Right lobe of liver (tissue), 6 donors: Measurements from ENCODE around the gene MACROD1. TPM values are rescaled to one million over a fixed set of nuclear protein-coding genes. Genes with fewer than 3 reads are reported as not detected.

ENCODE experiments used
- ATAC-seq, 4 donors: fragments of 200-7000 bp; cut with Tn5 transposase; one replicate each; pipeline ENCODE4 v1.9.1; 2020; ENCODE audit warnings: mild to moderate bottlenecking in 4 of 4, moderate library complexity in 4 of 4
- DNase-seq, 3 donors: peaks; one replicate each; pipeline ENCODE4 v3.0.0-alpha.2; 2020
- H3K27ac ChIP-seq, 3 donors: fragments of 200-600 bp; one replicate each; pipeline ENCODE4 v1.8.0; 2022
- H3K27me3 ChIP-seq, 2 donors: fragments of 200-600 bp; one replicate each; pipeline ENCODE4 v1.8.0; 2022
- H3K36me3 ChIP-seq, 4 donors: fragments of 200-600 bp; sonication (generic) in 1 of 4; one replicate each; pipeline versions ENCODE4 v1.5.1 to v1.8.0; 2017 to 2022; ENCODE audit warnings: control low read depth in 1 of 4
- H3K4me1 ChIP-seq, 4 donors: fragments of 200-600 bp; sonication (generic) in 1 of 4; one replicate each; pipeline versions ENCODE4 v1.5.1 to v1.8.0; 2017 to 2022; ENCODE audit warnings: control low read depth in 1 of 4
- H3K4me3 ChIP-seq, 3 donors: fragments of 200-600 bp; one replicate each; pipeline ENCODE4 v1.8.0; 2022
- H3K9me3 ChIP-seq, 4 donors: fragments of 200-600 bp; sonication (generic) in 1 of 4; one replicate each; pipeline versions ENCODE4 v1.5.1 to v1.8.0; 2017 to 2022; ENCODE audit warnings: control low read depth in 1 of 4
- CTCF ChIP-seq, 4 donors: fragments of 200-600 bp in 3 of 4; fragments of 450-650 bp in 1 of 4; IDR thresholded peaks; one replicate each; pipeline versions ENCODE4 v1.5.1 to v1.8.0; 2016 to 2022; ENCODE audit warnings: antibody characterized with exemption in 4 of 4, mild to moderate bottlenecking in 2 of 4
- POLR2A ChIP-seq: fragments of 450-650 bp; IDR thresholded peaks from one replicate; pipeline ENCODE4 v1.6.1; 2017; ENCODE audit warnings: antibody characterized with exemption, mild to moderate bottlenecking
- WGBS: methylation state at CpG from one replicate; pipeline ENCODE4 v1.1.6; 2018; ENCODE audit warnings: low coverage, low lambda C conversion rate; ENCODE audit not compliant: insufficient coverage; ENCODE audit errors: missing lambda C conversion rate; 5-methylcytosine and 5-hydroxymethylcytosine counted together
- intact Hi-C, 2 donors: fragments of 100-400 bp; cut with DNase I; formaldehyde crosslinking; loops; one replicate each; pipeline versions ENCODE4 v1.11.2 to v1.14.1; 2022
- total RNA-seq, 6 experiments: library from RNA; depleted of rRNA in 2 of 6; stranded (reverse); fragments of >200 nt in 2 of 6; fragmentation: NEBNext Ultra II Directional in 3 of 6; extraction: Animal tissue kit (Norgen Biotek cat#: 25700) in 3 of 6; gene quantifications; one replicate each; pipeline versions ENCODE4 v1.1.0 to v1.2.4, GENCODE V29; 2016 to 2023
- donor health status: DM: no; HTN: yes; CAD: no.
- donor health status: DM: no; HTN: no; CAD: no.
- donor health status: DM: no; HTN: no; CAD: no.
- donor health status: DM: no; HTN: yes; CAD: no.
- donor health status: DM: no; HTN: yes; CAD: no.

The MACROD1 gene
- total RNA-seq, 6 experiments from 2014 or later: 12.3 to 219 (median 27.8) TPM

DNA sequence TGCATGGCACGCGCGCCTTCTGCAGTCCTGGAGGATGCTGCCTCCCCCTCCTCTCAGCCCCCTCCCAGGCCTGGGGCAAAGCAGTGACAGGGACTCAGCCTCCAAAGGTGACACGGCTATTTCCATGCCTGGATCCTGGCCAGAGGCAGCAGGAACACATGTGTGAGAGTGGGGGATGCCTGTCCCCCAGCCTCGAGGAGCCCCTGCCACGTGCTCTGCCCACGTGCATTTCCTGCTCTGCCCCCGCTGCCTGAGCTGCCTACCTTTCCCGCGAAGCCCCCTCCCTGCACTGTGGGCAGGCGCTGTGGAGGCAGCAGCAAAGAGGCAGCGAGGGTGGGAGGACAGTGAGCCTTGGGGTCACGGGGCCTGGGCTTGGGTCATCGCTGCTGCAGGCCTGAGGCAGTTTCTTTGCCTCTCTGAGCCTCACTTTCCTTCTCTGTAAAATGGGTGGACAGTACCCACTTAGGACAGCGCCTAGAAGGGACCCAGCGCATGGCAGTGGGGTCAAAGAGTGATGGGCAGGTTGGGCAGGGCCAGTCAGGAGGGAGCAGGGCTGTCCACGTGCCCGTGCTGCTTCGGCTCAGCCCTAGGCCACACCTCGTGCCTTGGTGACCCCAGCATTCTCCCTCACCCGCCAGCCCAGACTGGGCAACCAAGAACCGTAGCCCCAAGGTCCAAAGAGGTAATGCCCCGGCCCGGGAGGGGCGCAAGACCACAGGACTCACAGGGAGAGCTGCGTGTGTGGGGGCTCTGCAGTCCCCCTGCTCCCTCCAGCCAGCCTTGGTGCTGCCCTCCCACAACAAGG, 81.6 kb downstream of the MACROD1 start:
- intact Hi-C loops: no loop called here
- TF ChIP-seq CTCF (IDR thresholded peaks at IDR 0.05): no peak
- TF ChIP-seq POLR2A: no peak
- peak in 2 of 4 donors; percentile 2 to 23 for ATAC-seq
- peaks cover 0 to 18% (median 8%) of the 10 kb centered on the region in 4 donors for H3K4me1 ChIP-seq
- no peak overlapping the region for H3K27ac ChIP-seq
- no peaks in the 10 kb centered on the region for H3K9me3 ChIP-seq
- WGBS: 76% methylated on average over 8 of the region's 26 CpGs
- no peak for DNase-seq
- no peak overlapping the region for H3K4me3 ChIP-seq
- H3K36me3 ChIP-seq: no peaks in the 10 kb centered on the region
- H3K27me3 ChIP-seq: no peaks in the 10 kb centered on the region

DNA sequence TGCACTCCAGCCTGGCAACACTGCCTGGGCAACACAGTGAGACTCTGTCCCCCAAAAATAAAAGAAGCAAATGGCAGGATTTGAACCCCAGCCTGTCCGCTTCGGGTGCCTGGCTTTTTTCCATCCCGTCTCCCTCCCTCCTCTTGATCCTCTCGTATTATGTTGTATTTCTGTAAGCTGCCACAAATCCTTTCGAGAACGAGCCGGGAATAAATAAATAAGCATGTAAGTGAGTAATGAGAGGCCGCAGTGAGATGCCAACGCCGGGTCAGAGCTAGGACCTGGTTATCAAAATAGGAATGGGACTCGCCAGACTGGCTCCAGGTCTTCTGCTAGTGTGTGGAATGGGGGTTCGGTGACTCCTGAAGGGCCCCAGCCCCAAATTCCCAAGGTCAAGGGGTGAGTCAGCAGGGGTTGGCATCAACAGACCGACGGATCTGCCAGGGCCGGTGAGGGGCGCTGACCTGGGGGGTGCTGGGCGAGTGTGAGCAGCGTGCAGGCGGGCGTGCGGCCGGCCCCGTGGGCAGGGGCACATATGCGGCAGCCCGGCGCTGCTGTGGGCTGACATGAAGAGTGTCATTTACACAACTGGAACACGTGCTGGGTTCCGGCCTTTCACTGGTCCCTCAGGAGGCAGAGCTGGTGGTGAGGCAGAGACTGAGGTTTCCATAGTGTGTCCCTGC, 82.4 kb downstream of the MACROD1 start:
- 82% methylated on average over 8 of the region's 28 CpGs for WGBS
- Histone ChIP-seq H3K4me1 (peaks cover 0 to 18% (median 8%) of the 10 kb centered on the region in 4 donors), H3K4me3 (no peak overlapping the region), H3K27ac (no peak overlapping the region), H3K9me3 (no peaks in the 10 kb centered on the region), H3K27me3 (no peaks in the 10 kb centered on the region), H3K36me3 (no peaks in the 10 kb centered on the region)
- no peak for ATAC-seq
- DNase-seq: no peak
- TF ChIP-seq CTCF (IDR thresholded peaks at IDR 0.05) (no peak), POLR2A (no peak)
- intact Hi-C loops: no loop called here

DNA sequence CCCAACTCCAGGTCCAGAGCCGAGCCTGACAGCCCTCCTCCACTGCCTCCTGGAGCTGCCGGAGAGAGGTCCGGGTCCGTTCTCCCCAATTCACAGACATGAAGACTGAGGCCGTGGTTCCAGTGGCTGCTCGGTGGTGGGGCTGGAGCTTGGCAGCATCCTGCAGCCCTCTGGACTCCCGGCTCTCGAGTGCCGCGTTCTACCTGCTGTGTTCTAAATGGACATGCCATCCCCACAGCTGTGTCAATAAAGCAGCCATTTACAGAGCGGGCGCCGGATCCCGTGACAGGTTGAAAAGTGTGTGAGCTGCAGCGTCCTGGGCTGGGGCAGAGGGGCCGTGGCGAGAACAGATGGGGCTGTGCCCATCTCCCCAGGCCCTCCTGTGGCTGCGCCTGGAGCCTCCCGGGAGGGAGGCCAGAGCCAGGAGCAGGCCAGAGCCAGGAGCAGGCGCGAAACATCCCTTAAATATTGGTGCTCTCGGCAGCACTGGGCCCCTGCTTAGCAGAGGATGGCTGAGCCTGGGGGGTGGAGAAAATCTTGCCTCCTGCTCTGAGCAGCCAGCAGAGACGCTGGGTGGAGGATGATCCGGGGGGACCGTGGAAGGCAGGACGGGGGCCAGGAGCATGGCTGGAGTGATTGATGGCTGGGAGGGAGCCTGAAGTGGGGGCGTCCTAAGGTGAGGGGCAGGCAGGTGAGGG, 84.0 kb downstream of the MACROD1 start:
- WGBS: 92% methylated on average over 14 of the region's 27 CpGs
- H3K27ac ChIP-seq: no peak overlapping the region
- no peak for DNase-seq
- TF ChIP-seq POLR2A (no peak), CTCF (IDR thresholded peaks at IDR 0.05) (no peak)
- ATAC-seq: no peak
- H3K4me3 ChIP-seq: no peak overlapping the region
- intact Hi-C loops: no loop called here
- H3K27me3 ChIP-seq: no peaks in the 10 kb centered on the region
- no peaks in the 10 kb centered on the region for H3K9me3 ChIP-seq
- no peaks in the 10 kb centered on the region for H3K36me3 ChIP-seq
- peaks cover 0 to 18% (median 8%) of the 10 kb centered on the region in 4 donors for H3K4me1 ChIP-seq

- TF ChIP-seq POLR2A (no peak), CTCF (IDR thresholded peaks at IDR 0.05) (no peak)
- Histone ChIP-seq H3K36me3 (no peaks in the 10 kb centered on the region), H3K4me3 (no peak overlapping the region), H3K27me3 (no peaks in the 10 kb centered on the region), H3K4me1 (peaks cover 0 to 11% (median 4%) of the 10 kb centered on the region in 4 donors), H3K27ac (no peak overlapping the region), H3K9me3 (no peaks in the 10 kb centered on the region)
- ATAC-seq (no peak), DNase-seq (no peak)
- WGBS: 78% methylated on average over 5 of the region's 10 CpGs
- intact Hi-C loops: no loop called here
These were observed 85.5 kb downstream of the MACROD1 start for GRCh38 chr11:64080390-64080789.
